CD4-positive, alpha-beta T cell treated with Interferon alpha-2 for 1 hour (primary cell): ENCODE data around the gene SHROOM3.
"Not testable (repeated sequence)": the region's sequence is repeated elsewhere in the genome, so short reads cannot be mapped to it uniquely, and the experiment has no call there.

ENCODE experiments used
- DNase-seq, 2 donors: peaks; one replicate each; pipeline ENCODE4 v3.0.0-alpha.2; 2020 to 2022

The SHROOM3 gene

DNA sequence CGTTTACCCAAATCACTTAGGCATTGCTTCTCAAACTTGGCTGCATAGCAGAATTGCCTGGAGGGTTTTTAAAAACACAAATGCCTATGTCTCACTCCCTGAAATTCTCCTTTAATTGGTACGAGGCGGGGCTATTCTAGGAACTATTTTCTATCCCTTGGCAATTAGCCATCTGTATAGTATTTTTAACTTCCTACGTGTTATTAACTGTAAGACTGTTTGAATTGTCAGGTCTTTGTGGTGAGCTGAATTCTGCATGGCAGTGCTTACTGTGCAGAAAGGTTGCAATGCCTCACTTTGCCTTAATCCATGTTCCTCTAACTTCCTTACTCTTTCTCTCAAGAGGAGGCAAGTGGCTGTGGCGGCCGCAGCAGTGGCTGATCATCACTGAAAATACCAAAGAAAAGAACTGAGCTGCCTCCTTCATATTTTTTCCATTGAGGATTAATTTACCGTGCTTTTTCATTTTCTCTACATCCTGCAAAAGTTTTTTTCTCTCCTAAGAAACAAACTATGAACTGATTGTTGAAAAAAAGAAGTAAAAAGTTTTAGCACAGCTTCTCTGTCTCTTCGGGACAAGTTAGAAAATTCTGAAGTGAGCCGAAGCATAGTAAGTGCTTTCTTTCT lies at the start of gene SHROOM3:
Gene SHROOM3, plus strand, starts transcription at position 329 of the 627 bp plus-strand sequence. CDS start 824 bp downstream, outside the sequence.
- DNase-seq: no peak

DNA sequence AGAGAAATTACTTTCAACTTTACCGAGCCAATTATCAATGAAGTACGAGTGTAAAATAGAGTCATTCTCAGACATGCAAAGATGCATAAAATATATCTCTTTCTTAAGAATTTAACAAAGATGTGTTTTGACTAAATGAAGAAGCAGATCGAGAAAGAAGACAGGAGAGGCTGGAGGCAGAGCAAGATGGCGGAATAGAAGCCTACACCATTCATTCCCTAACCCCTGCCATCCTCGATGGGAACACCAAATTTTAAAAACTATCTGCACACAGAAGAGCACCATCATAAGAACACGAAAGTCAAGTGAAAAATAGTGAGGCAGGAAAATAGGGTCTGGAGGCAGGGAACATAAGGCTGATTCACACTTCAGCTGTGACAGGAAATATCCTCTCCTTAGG lies 49.1 kb upstream of the SHROOM3 start:
- DNase-seq: no peak

DNA sequence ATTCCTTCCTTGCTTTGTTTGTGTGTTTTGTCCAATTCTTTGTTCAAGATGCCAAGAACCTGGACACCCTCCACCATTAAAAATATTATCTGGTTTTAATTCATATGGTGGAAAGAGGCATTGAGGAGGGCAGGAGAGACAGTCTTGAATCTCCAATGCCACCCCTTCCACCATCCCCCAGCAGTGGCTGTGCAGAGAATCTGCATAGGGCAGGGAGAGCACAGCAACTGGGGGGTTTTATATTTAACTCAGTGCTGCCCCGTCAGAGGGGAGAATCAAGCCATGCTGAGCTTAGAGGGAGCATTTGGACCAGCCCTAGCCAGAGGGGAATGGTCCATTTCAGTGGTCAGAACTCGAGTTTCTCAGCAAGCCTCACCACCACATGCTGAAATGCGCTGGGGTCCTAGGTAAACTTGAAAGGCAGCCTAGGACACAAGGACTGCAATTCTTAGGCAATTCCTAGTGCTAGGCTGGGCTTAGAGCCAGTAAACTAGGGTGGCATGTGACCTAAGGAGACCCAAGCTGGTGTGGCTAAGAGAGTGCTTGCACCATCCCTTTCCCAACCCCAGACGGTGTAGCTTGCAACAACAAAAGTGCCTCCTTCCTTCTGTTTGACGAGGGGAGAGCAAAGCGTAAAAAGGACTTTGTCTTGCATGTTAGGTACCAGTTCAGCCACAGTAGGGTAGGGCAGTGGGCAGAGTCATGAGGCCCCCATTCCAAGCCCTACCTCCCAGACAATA lies 48.3 kb upstream of the SHROOM3 start:
- no peak for DNase-seq

DNA sequence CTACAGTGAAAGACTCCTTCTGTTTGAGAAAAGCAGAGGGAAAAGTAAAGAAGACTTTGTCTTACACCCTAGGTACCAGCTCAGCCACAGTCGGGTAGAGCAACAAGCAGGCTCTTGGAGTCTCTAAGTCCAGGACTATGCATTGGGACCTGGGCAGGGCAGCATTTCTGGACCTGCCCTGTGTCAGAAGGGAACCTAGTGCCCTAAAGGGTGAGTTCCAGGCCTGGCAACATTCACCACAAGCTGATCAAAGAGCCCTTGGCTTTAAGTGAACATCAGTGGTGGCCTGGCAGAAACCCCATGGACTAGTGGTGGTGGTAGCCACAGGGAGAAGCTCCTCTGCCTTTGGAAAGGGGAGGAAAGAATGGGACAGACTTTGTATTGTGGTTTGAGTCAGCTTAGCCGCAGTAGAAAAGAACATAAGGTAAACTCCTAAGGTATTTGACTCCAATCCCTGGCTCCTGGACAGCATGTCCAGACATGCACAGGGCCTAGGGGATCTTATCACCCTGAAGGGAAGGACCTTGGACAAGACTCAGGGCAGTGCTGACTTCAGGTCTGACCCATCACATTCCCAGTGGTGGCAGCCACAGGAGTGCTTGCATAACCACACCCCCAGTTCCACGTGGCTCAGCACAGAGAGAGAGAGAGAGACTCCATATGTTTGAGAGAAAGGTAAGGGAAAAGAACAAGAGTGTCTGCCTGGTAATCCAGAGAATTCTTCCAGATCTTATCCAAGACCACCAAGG lies 46.7 kb upstream of the SHROOM3 start:
- no peak for DNase-seq

DNA sequence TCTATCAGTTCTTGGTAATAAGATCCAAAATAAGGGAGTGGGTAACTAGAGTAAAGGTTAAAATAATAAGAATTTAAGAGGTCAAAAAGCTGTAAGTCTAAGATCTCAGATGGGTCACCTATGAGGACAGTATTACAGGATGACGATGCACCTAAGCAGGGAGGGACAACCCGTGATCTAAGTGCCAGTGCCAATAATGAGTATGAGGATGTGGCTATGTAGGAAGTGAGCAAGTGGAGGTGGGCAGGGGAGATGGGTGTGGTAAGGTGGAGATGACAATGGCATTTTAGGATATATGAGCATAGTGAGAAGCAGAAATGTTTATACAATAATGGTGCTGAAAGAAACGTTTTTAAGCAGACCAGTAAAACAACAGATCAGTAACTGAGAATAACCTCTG lies 33.4 kb upstream of the SHROOM3 start:
- no peak for DNase-seq

DNA sequence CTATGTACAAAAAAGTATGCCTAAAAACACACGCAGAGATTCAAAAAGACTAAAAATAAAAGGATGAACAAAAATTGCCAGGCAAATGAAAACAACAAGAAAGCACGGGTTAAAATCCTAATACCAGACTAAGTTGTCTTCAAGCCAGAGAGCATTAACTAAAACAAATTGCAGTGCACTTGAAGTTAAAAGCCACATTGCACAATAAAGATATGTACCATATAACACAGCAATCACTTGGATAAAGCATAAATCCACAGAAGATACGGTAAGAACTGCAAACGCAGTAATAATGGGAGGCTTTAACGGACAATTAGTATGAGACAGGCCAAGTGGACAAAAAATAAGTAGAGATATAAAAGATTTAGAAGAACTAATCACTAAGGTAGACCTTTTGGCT lies 28.9 kb upstream of the SHROOM3 start:
- no peak for DNase-seq

DNA sequence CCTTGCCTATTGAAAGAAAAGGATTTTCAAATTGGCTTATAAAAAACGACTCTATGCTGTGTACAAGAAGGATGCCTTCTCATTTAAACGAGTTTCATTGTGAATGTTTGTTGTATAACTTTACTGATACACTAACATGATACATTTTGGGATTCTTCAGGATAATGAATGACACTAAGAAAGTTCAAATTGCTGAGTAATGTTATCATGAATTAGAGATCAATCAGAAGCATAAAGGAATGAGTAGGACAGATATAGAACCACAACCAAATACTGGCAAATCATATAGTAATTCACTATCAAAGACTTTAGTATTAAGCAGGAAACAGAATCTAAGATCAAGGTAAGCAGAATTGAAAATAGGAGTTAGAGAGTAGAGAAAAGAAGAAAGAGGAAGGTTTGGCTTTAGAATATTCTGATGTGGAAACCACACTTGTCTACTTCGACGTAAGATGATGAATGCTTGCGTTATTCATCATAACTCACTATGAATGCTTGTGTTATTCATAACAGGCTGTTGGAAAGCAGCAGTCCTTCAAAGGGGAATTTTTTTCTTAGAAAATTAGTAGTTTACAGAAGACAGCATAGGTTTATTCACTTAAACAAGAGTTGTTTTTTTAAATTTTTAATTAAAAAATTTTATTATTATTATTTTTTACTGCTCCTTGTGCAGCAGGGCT lies 27.4 kb upstream of the SHROOM3 start:
- no peak for DNase-seq

DNA sequence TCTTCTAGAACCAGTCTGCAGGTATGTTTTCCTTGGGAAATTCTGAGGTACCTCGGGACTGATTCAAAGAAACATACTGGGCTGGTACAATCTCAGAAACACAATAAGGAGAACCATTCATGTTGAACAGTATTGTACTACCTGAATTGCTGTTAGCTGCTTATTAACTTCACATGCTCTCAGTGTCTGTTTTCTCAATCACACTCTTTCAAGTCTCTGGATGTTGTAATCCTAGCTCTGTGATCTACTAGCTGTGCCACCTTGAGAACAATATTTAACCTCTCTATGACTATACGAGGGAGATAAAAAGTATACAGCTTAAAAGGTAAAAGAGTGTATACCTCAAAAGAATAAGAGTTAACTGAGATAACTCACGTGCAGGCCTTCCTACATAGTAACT lies 24.4 kb upstream of the SHROOM3 start:
- no peak for DNase-seq

DNA sequence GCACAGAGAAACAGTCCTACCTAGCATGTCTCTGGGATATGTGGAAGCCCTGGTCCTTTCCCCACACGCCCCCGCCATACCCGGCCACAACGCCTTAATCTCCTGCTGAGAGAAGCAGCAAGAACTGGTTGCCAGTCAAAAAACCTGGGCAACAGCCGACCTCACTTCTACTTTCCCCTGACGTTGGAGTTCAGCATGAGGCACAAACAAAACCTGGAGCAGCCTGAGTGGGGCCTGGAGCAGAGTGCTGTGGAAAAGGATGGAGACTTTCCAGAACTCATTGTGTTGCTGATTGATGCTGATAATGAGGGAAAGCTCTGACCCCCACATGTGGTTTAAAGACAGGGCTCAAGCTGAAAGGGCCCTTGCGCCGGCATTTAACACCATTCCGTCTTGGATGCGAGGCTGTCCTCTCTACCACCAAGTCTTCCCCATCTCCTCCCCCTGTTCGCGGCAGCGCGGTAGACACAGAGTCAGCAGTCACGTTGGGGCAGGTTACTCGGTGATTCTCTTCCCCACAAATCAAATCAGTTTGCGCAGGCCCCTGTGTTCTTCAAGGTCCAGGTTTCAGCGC lies 14.8 kb upstream of the SHROOM3 start:
- no peak for DNase-seq

DNA sequence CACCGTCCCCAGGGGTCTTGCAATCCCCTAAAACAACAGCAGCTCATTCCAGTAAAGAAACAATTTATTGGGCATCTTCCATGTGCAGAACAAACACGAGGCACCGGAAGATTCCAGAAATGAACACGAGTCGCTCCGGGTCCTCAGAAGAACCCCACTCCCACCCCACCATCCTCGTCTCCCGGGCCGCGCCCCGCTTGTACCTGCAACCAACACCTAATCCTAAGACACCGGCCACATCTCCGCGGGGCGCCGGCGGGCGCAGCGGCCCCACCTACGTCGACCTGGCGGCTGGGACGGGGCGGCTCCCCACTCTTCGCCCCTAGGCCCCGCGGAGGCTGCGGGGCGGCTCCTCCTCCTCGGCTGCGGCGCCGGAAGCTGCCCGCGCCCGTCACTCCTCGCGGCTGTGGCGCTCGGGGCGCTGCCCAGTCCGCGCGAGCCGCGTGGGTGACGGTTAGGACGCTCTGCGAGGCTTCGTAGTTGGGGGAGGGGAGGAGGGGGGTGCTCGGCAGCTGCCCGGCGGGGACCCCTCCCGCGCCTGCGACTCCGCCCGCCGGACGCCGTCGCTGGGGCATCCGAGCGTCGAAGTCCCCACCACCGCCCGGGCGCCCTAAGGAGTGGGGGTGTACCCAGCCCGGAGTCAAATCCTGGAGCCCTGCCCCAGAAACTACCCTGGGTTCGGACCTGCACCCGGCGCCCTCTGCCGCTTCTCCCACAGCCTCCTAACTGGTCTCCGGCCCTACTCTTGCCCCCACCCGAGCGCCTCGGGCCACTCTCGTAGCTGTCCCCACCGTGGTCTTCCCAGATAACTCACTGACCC lies 14.1 kb upstream of the SHROOM3 start, which contains the start of gene CCDC158:
Gene CCDC158, minus strand, starts transcription at position 380 of the 820 bp plus-strand sequence. CDS start 17,934 bp downstream, outside the sequence.
- DNase-seq: no peak

DNA sequence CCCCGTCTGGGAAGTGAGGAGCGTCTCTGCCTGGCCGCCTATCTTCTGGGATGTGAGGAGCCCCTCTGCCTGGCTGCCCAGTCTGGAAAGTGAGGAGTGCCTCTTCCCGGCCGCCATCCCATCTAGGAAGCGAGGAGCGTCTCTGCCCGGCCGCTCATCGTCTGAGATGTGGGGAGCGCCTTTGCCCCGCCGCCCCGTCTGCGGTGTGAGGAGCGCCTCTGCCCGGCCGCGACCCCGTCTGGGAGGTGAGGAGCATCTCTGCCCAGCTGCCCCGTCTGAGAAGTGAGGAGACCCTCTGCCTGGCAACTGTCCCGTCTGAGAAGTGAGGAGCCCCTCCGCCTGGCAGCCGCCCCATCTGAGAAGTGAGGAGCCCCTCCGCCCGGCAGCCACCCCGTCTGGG lies 11.9 kb upstream of the SHROOM3 start:
- not testable (repeated sequence) for DNase-seq

DNA sequence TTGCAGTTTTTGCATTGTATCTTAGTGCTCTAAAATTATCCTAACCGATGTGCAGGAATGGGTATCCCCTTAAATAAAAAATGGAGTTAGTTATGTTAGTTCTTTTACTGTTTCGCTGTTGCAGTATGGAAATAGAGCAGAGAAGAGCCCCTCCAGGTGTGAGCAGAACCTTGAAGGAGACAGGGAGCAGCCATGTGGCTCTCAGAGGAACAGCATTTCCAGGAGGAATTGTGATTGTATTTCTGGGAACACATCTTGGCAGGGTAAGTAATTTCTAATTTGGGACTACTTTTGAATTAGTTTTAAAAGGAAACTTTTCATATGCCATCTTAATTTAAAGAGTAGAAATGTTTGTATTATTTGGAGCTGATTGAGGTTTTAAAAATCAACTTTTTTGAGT lies 8.8 kb upstream of the SHROOM3 start:
- DNase-seq: no peak

DNA sequence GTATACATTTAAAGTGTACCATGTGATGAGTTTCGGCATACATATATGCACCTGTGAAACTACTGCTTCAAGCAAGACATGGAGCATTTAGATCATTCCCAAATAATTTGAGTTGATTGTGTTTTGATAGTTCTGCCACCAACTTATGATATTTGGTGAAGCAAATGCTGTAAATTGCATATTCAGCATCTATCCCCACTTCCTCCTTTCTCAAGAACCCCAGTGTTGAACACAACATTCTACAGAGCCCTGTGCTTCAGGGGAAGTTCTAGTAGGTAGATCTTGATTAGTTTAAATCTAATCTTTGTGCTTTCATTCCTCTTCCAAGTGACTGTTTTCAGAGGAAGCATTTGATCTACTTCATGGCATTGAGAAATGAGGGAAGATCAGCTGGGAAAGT lies 5.4 kb upstream of the SHROOM3 start:
- DNase-seq: no peak

DNA sequence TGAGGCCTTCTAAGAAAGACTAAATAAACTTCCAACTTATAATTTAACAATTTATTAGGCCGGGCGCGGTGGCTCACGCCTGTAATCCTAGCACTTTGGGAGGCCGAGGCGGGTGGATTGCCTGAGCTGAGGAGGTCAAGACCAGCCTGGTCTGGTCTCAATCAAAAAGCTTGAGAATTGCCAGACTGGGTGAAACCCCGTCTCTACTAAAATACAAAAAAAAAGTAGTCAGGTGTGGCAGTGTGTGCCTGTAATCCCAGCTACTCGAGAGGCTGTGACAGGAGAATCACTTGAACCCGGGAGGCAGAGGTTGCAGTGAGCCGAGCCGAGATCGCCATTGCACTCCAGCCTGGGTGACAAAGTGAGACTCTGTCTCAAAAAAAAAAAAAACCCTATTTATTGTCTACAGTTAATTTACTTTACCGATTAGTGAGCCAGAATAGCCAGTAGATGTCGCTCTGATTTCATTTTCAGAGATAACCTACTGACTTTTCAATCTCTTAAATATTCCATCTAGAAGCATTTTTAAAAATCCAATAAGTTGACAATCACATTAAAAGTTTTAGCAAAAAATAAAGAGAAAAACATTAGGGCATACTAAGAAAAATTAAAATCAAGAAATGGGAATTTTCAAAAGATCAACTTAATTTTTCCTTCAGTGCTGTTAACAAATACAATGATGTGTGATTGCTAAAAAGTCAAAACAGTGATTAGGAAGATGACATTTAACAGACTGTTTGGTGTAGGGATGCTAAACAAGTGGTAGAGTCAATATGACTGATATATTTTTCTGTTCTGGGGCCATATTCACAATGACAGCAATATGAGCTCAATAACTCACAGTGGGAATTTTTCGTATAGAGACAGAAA lies 4.3 kb upstream of the SHROOM3 start:
- DNase-seq: peak in 1 of 2 donors; percentile 40

DNA sequence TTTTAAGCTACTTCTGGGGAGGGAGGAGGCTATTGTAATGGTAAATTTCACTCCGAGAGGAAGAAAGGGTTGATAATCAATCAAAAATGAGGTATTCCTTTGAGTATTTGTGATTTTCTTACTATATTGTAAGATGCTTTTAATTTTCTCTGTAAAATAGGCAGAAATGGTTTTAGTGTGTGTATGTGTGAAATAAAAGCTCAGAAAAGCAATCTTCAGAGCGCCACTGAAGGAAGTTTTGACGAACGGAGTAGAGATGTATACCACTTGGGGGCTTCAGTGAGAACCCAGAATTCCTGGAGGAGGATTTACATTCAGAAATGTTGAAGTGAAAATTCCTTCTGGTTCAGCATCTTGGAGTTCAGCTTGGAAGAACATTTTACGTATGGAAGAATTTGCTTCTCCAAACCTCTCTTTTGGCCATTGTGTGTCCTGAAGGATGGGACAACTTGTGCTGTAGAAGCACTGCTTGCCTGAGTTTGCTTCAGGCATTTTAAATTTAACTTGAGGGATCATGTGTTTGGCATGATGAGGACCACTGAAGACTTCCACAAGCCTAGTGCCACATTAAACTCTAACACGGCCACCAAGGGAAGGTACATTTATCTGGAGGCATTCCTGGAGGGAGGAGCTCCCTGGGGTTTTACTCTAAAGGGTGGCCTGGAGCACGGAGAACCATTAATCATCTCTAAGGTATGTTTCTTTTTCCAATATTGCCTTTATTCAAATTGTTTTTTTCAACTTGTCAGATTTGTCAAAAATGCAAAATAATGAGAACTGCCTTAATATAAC lies 695 bp downstream of the SHROOM3 start:
- no peak for DNase-seq

DNA sequence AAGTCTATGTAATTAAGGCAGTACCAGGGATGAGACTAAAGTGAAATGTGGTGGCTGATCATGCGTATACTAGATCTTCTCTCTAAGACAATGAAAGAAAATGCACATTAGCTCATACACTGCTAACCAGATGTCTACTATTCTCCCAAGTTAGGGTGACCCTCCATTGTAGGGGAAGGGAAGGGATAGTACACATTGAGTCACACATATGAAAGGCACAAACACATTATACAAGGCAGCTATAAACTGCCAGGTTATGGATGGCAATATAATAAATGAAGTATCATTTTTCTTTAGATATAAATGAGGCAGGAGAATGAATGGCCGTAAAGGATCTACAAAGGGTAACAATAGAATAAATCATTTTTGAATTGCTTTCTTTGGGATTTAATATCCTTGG lies 4.5 kb downstream of the SHROOM3 start:
- no peak for DNase-seq

DNA sequence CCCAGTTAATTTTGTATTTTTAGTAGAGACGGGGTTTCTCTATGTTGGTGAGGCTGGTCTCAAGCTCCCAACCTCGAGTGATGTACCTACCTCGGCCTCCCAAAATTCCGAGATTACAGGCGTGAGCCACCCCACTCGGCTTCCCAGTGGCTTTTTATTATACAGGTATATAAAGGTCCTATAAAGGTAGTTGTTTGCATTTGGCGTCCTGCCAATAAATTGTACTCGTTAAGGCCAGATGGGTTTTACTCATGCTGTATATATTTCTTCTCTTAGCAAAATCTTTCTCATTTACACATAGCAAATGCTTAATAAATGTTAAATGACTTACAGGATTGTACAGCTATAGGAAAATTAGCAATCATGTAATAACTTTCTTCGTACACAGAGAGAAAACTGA lies 6.9 kb downstream of the SHROOM3 start:
- DNase-seq: no peak

DNA sequence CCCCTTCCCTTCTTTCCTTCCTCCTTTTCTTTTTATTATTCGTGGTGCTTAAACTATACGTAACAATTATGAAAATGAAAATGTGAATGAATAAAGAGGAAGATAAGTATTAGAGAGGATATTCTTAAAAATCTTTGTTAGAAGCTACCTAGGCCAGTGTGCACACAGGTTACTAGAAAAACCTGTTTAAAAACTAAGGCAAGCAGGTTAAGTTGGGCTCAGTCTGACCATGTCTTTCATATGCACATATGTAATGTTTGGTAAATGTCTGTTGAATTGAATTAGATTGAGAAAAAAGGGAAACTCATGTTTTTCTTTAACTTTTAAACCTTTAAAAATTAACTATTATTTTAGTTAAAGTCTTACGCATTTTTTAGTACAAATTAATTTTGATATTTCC lies 7.8 kb downstream of the SHROOM3 start:
- no peak for DNase-seq

DNA sequence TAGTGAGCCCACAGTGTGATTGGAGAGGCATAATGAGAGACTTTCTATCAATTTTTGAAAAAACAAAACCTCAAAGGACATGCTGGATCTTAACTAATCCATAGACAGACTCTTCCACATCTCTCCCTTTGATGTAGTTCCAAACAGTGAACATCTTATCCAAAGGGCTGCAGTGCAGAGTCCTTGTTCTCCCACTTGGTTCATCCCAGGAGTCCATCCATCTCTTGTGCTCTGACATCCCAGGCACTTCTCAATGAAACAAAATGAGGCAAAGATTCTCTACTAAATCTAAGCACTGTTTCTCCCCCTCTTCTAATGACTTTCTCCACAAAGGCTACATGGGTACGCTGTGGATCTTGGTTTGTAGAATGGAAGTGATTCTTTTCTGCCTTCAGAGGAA lies 8.3 kb downstream of the SHROOM3 start:
- no peak for DNase-seq

DNA sequence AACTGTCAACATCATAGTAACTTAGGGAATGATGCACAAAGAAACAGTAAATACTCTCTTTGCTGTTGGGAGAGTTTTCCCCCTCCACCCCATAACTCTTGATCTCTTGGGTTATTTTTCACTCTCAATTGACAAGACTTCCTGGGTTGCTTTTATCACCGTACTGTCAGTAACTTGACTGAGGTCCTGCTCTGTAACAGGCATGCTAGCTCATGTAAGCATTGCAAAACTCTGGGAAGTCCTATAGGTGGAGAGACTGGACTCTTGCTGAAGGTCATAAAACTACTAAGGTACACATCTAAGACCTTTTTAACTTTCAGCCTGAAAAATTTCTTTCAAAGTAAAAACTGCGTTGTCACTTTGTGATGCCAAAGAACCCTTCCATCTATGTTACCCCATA lies 10.9 kb downstream of the SHROOM3 start:
- DNase-seq: no peak
